ENCODE measurements around the gene FBXO9.

The FBXO9 gene

DNA sequence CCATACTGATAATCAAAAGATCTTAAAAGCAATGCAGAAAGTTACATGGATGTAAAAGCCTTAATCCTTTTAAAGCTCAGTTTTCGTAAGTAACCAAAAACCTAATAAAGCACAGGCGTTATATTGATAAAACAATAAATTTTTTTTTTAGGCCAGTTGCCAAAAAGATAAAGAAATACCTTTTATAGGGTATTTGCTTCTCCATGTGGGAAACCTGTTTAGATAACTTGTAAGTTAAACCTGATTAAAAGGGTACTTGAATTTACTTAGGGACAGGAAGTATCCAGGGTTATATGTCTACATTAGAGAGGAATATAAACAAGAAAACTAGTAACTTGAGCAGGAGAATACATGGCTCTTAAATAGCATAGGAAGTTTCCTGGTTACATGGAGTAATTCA, 21.1 kb downstream of the FBXO9 start:
- H3K9me3 ChIP-seq (ENCODE audit: control insufficient read depth, insufficient read depth, low read length) = no peaks in the 10 kb centered on the region
- WGBS (ENCODE audit: insufficient coverage, insufficient read length) = no CpG with 5 or more reads among the region's 2 CpGs
- no peaks in the 10 kb centered on the region for H3K27me3 ChIP-seq (ENCODE audit: control insufficient read depth, insufficient read depth, low read length)
- H3K36me3 ChIP-seq (ENCODE audit: control insufficient read depth, insufficient read depth, low read length) = peaks cover 5% of the 10 kb centered on the region; the same call in 1 of the 2 replicates
- DNase-seq (ENCODE audit: low read depth, low spot score) = no peak
- H3K4me3 ChIP-seq (ENCODE audit: low read length) = no peak overlapping the region
- no peaks in the 10 kb centered on the region for H3K4me1 ChIP-seq (ENCODE audit: control insufficient read depth, insufficient read depth, low read length)
- H3K27ac ChIP-seq (ENCODE audit: low read length) = no peak overlapping the region

DNA sequence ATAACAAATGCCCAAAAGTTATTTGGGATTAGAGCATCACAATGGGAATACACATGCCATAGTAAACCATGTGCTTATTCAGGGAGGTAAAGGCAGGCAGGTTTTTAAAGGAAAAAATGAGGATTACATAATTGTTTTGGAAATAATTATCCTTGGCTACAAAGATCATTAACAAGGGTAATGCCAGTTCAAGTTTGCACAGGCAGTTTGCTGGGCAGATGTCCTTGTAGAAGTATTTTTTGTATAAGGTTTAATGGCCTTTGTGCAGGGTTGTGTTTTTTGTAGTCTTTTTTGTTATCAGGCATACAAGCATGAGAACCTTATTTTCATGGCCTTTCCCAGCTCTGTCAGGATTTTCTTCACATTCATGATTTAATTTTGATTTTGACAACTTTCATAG, 24.7 kb downstream of the FBXO9 start:
- H3K4me1 ChIP-seq (ENCODE audit: control insufficient read depth, insufficient read depth, low read length) = no peaks in the 10 kb centered on the region
- no peaks in the 10 kb centered on the region for H3K27me3 ChIP-seq (ENCODE audit: control insufficient read depth, insufficient read depth, low read length)
- H3K9me3 ChIP-seq (ENCODE audit: control insufficient read depth, insufficient read depth, low read length) = no peaks in the 10 kb centered on the region
- H3K4me3 ChIP-seq (ENCODE audit: low read length) = no peak overlapping the region
- no peak for DNase-seq (ENCODE audit: low read depth, low spot score)
- H3K27ac ChIP-seq (ENCODE audit: low read length) = no peak overlapping the region
- peaks cover 4% of the 10 kb centered on the region; the same call in 1 of the 2 replicates for H3K36me3 ChIP-seq (ENCODE audit: control insufficient read depth, insufficient read depth, low read length)

- Histone ChIP-seq H3K36me3 (ENCODE audit: control insufficient read depth, insufficient read depth, low read length) (peaks cover 4% of the 10 kb centered on the region; the same call in 1 of the 2 replicates), H3K27me3 (ENCODE audit: control insufficient read depth, insufficient read depth, low read length) (no peaks in the 10 kb centered on the region), H3K27ac (ENCODE audit: low read length) (no peak overlapping the region), H3K9me3 (ENCODE audit: control insufficient read depth, insufficient read depth, low read length) (no peaks in the 10 kb centered on the region), H3K4me3 (ENCODE audit: low read length) (no peak overlapping the region), H3K4me1 (ENCODE audit: control insufficient read depth, insufficient read depth, low read length) (no peaks in the 10 kb centered on the region)
- no peak for DNase-seq (ENCODE audit: low read depth, low spot score)
- no CpG with 5 or more reads among the region's 2 CpGs for WGBS (ENCODE audit: insufficient coverage, insufficient read length)
These were observed 25.4 kb downstream of the FBXO9 start for GRCh38 chr6:53090576-53090975.

DNA sequence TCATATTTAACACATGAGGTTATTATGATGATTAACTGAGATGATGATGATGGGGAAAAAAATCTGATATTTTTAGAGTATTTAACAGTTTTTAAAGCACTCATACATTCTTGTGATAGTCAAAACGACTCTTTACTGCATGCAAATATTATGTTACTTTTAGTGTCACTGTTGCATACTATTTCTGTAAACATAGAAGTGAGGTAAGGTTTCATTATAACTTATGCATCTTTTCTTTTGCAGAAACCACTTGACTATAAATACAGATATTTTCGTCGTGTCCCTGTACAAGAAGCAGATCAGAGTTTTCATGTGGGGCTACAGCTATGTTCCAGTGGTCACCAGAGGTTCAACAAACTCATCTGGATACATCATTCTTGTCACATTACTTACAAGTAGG, 30.1 kb downstream of the FBXO9 start:
- Histone ChIP-seq H3K4me1 (ENCODE audit: control insufficient read depth, insufficient read depth, low read length) (no peaks in the 10 kb centered on the region), H3K27me3 (ENCODE audit: control insufficient read depth, insufficient read depth, low read length) (no peaks in the 10 kb centered on the region), H3K36me3 (ENCODE audit: control insufficient read depth, insufficient read depth, low read length) (peaks cover 4% of the 10 kb centered on the region; the same call in 1 of the 2 replicates), H3K4me3 (ENCODE audit: low read length) (no peak overlapping the region), H3K9me3 (ENCODE audit: control insufficient read depth, insufficient read depth, low read length) (no peaks in the 10 kb centered on the region), H3K27ac (ENCODE audit: low read length) (no peak overlapping the region)
- WGBS (ENCODE audit: insufficient coverage, insufficient read length) = no CpG with 5 or more reads among the region's 3 CpGs
- no peak for DNase-seq (ENCODE audit: low read depth, low spot score)

- DNase-seq (ENCODE audit: low read depth, low spot score) = no peak
- no peak overlapping the region for H3K4me3 ChIP-seq (ENCODE audit: low read length)
- no peaks in the 10 kb centered on the region for H3K9me3 ChIP-seq (ENCODE audit: control insufficient read depth, insufficient read depth, low read length)
- no CpG with 5 or more reads among the region's 1 CpG for WGBS (ENCODE audit: insufficient coverage, insufficient read length)
- no peaks in the 10 kb centered on the region for H3K4me1 ChIP-seq (ENCODE audit: control insufficient read depth, insufficient read depth, low read length)
- no peaks in the 10 kb centered on the region for H3K27me3 ChIP-seq (ENCODE audit: control insufficient read depth, insufficient read depth, low read length)
- H3K27ac ChIP-seq (ENCODE audit: low read length) = no peak overlapping the region
- H3K36me3 ChIP-seq (ENCODE audit: control insufficient read depth, insufficient read depth, low read length) = peaks cover 4% of the 10 kb centered on the region; the same call in 1 of the 2 replicates
These were observed 30.5 kb downstream of the FBXO9 start for GRCh38 chr6:53095716-53096115.

GRCh38 chr6:53100561-53100960, 35.4 kb downstream of the FBXO9 start:
- no peaks in the 10 kb centered on the region for H3K27me3 ChIP-seq (ENCODE audit: control insufficient read depth, insufficient read depth, low read length)
- H3K9me3 ChIP-seq (ENCODE audit: control insufficient read depth, insufficient read depth, low read length) = no peaks in the 10 kb centered on the region
- DNase-seq (ENCODE audit: low read depth, low spot score) = no peak
- H3K27ac ChIP-seq (ENCODE audit: low read length) = no peak overlapping the region
- no peaks in the 10 kb centered on the region for H3K4me1 ChIP-seq (ENCODE audit: control insufficient read depth, insufficient read depth, low read length)
- no peak overlapping the region for H3K4me3 ChIP-seq (ENCODE audit: low read length)
- no CpG with 5 or more reads among the region's 2 CpGs for WGBS (ENCODE audit: insufficient coverage, insufficient read length)
- peaks cover 3% of the 10 kb centered on the region; the same call in 1 of the 2 replicates for H3K36me3 ChIP-seq (ENCODE audit: control insufficient read depth, insufficient read depth, low read length)

DNA sequence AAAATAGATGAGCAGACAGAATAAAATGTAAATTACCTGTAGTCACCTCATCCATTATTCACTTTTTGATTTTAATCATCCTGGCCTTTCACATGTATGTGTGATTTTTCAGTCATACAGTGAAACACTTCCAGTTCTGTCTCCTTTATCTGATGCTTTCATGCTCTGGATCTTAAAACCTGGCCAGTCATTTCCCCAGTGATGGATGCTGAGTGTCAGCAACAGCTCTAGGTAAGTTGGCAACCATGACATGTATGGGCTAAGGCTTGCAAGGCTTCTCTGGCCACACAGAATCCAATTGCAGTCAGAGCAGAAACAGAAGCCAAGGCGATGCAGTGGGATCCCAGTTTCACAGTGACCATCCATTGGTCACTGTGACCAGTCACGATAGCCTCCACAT, 35.8 kb downstream of the FBXO9 start:
- no peak for DNase-seq (ENCODE audit: low read depth, low spot score)
- WGBS (ENCODE audit: insufficient coverage, insufficient read length) = no CpG with 5 or more reads among the region's 2 CpGs
- no peaks in the 10 kb centered on the region for H3K4me1 ChIP-seq (ENCODE audit: control insufficient read depth, insufficient read depth, low read length)
- H3K27ac ChIP-seq (ENCODE audit: low read length) = no peak overlapping the region
- H3K27me3 ChIP-seq (ENCODE audit: control insufficient read depth, insufficient read depth, low read length) = no peaks in the 10 kb centered on the region
- no peak overlapping the region for H3K4me3 ChIP-seq (ENCODE audit: low read length)
- no peaks in the 10 kb centered on the region for H3K9me3 ChIP-seq (ENCODE audit: control insufficient read depth, insufficient read depth, low read length)
- H3K36me3 ChIP-seq (ENCODE audit: control insufficient read depth, insufficient read depth, low read length) = peaks cover 3% of the 10 kb centered on the region; the same call in 1 of the 2 replicates

- no CpG with 5 or more reads among the region's 3 CpGs for WGBS (ENCODE audit: insufficient coverage, insufficient read length)
- H3K9me3 ChIP-seq (ENCODE audit: control insufficient read depth, insufficient read depth, low read length) = no peaks in the 10 kb centered on the region
- no peak for DNase-seq (ENCODE audit: low read depth, low spot score)
- H3K27ac ChIP-seq (ENCODE audit: low read length) = no peak overlapping the region
- no peaks in the 10 kb centered on the region for H3K4me1 ChIP-seq (ENCODE audit: control insufficient read depth, insufficient read depth, low read length)
- no peaks in the 10 kb centered on the region for H3K27me3 ChIP-seq (ENCODE audit: control insufficient read depth, insufficient read depth, low read length)
- H3K4me3 ChIP-seq (ENCODE audit: low read length) = no peak overlapping the region
- peaks cover 3% of the 10 kb centered on the region; the same call in 1 of the 2 replicates for H3K36me3 ChIP-seq (ENCODE audit: control insufficient read depth, insufficient read depth, low read length)
These were observed 38.9 kb downstream of the FBXO9 start for GRCh38 chr6:53103993-53104675.

- H3K4me1 ChIP-seq (ENCODE audit: control insufficient read depth, insufficient read depth, low read length) = no peaks in the 10 kb centered on the region
- H3K27me3 ChIP-seq (ENCODE audit: control insufficient read depth, insufficient read depth, low read length) = no peaks in the 10 kb centered on the region
- DNase-seq (ENCODE audit: low read depth, low spot score) = no peak
- H3K9me3 ChIP-seq (ENCODE audit: control insufficient read depth, insufficient read depth, low read length) = no peaks in the 10 kb centered on the region
- peaks cover 3% of the 10 kb centered on the region; the same call in 1 of the 2 replicates for H3K36me3 ChIP-seq (ENCODE audit: control insufficient read depth, insufficient read depth, low read length)
- H3K27ac ChIP-seq (ENCODE audit: low read length) = no peak overlapping the region
- no peak overlapping the region for H3K4me3 ChIP-seq (ENCODE audit: low read length)
These were observed 39.7 kb downstream of the FBXO9 start for GRCh38 chr6:53104916-53105315.

DNA sequence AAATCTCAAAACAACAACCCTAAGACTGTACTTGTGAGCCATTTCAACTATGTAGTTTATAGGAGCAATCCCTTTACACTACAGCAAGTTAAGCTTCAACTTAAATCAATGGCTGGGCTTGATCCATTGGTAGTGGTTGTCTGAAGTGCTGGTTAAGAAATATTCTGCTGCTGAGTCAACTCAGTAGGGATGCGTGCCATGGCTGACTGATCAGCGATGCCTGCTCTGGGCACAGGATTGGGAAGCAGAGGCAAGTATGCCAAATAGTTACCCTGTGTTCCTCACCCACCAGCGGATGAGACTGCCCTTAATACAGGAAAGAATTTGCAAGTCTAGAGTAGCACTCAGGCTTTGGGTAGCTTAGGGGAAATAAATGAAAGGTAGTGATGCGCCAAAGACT, 41.9 kb downstream of the FBXO9 start:
- Histone ChIP-seq H3K4me1 (ENCODE audit: control insufficient read depth, insufficient read depth, low read length) (no peaks in the 10 kb centered on the region), H3K9me3 (ENCODE audit: control insufficient read depth, insufficient read depth, low read length) (no peaks in the 10 kb centered on the region), H3K36me3 (ENCODE audit: control insufficient read depth, insufficient read depth, low read length) (no peaks in the 10 kb centered on the region), H3K4me3 (ENCODE audit: low read length) (no peak overlapping the region), H3K27ac (ENCODE audit: low read length) (no peak overlapping the region), H3K27me3 (ENCODE audit: control insufficient read depth, insufficient read depth, low read length) (no peaks in the 10 kb centered on the region)
- DNase-seq (ENCODE audit: low read depth, low spot score) = no peak
- no CpG with 5 or more reads among the region's 4 CpGs for WGBS (ENCODE audit: insufficient coverage, insufficient read length)

DNA sequence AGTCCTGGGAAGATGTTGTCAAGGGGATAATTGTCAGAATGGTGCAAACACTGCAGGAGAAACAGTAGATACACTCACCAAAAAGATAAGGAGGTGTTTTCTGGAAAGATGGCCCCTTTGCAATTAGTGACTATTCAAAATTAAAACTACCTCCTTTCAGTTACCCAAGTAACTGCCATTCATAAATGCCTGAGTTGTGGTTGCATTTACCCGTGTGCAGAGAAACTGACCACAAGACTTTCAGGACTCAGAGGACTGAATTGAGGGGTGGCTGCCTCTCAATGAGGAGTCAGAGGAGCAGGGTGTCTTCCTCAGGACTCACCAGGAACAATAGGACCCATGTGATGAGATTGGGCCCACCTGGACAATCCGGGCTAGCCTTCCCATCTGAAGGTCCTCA, 44.4 kb downstream of the FBXO9 start:
- Histone ChIP-seq H3K27ac (ENCODE audit: low read length) (no peak overlapping the region), H3K4me1 (ENCODE audit: control insufficient read depth, insufficient read depth, low read length) (no peaks in the 10 kb centered on the region), H3K9me3 (ENCODE audit: control insufficient read depth, insufficient read depth, low read length) (no peaks in the 10 kb centered on the region), H3K36me3 (ENCODE audit: control insufficient read depth, insufficient read depth, low read length) (no peaks in the 10 kb centered on the region), H3K4me3 (ENCODE audit: low read length) (no peak overlapping the region), H3K27me3 (ENCODE audit: control insufficient read depth, insufficient read depth, low read length) (no peaks in the 10 kb centered on the region)
- DNase-seq (ENCODE audit: low read depth, low spot score) = no peak
- whole genome bisulfite sequencing (ENCODE audit: insufficient coverage, insufficient read length) = no CpG with 5 or more reads among the region's 2 CpGs

Data from iPS DF 6.9 (cell line).